Glomerular visceral epithelial cell (primary cell): Measurements from ENCODE around the gene ICE1.
"Not testable (repeated sequence)": the region's sequence is repeated elsewhere in the genome, so short reads cannot be mapped to it uniquely, and the experiment has no call there.

Source experiments
- DNase-seq: peaks from one replicate; pipeline ENCODE4 v3.0.0-alpha.2; 2016; ENCODE audit errors: extremely low spot score

ICE1 gene

GRCh38 chr5:5492087-5492933 is 69.8 kb downstream of the ICE1 start:
- peak; percentile 55 for DNase-seq

DNA sequence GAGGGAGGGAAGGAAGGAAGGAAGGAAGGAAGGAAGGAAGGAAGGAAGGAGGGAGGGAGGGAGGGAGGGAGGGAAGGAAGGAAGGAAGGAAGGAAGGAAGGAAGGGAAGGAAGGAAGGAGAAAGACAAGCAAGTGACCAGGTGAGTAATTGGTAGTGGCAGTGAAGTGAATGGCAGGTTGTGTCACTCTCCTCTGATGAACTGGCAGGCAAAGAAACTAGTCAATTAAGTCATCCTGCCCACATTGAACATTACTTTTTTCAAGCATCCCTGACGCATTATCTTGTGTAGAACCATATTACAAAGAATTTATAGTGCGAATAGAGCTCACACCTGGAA is 70.4 kb downstream of the ICE1 start:
- DNase-seq: not testable (repeated sequence)

DNA sequence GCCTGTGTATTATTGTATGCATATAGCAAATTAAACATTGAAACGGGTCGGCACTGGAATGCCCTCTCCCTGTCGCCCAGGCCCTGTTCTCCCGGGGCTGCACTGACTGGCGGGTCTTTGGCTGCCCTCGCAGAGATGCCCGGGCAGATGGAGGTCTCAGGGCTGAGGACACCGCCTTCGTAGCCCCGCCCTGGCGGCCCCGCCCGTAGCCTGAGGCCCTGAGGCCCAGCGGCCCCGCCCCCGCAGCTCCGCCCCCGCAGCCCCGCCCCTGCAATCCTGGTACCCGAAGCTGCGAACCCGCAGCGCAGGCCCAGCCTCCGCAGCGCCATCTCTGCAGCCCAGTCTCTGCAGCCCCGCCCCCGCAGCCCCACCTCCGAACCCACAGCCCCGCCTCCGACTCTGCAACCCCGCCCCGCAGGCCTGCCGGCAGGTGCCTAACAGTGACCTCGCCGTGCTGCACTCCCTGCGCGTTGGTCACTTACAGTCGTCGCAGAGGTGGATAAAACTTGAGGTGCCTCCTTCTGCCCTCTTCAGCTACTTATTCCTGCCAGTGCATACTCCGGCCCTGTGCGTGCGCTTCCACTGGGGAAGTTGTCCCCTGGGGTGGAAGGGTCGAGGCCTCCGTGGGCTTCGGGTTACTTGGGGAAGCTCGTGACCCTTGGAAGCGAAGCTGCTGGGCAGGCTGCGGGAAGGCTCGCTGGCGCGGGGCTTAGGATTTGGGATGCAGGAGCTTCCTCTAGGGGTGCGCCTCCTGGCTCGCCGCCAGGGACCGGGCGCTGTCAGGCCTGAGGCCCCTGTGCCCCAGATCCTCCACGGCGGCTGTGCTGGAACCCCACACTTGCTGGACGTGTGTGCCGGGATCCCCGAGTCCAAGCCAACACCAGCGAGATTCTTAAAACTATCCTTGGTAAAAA is 72.3 kb downstream of the ICE1 start:
- peak; percentile 50 for DNase-seq

DNA sequence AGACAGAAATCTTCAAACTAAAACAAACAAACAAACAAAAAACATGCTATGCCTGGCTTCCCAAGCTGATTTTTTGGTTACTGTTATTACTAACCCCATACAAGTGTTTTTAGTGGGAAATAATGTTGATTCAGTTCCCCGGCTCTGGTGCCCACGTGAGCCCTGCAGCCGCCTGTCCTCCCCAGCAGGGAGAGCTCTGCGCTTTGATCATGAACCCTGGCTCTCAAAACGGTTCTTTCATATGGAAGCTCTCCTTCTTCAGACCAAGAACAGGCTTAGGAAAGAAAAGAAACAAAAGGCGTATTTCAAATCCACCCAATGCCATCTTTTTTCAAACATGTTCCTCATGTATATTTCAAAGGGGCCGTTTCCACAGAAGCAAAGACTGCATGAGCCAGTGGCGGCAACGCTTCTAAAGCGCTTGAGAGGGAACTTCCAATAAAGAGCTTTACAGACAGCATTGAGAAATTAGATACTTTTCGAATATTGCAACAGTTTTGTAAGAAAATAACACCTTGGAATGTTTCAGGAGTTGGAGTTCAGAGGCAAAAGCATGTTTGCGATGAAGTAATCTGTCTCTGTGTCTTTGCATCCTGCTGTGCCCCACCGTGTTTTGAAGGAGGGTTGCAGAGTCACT is 74.8 kb downstream of the ICE1 start:
- DNase-seq: peak; percentile 49

DNA sequence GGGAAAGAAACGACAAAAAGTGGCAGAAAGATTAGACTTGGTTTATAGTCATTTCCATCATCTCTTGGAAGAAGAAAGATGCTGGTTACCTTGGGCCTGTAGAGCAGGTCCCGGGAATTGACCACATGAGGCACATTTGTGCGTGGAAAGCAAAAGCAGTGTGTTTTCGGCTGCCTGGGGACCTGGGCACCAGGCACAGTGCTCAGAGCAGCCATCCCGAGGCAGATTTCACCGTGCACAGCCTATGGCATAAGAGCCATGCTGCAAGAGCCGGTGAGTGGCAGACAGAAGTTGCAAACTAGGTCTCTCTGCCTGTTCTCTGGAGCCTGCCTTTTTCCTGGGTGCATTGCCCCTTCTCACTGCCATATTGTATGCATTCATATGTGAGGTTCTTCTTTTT is 77.0 kb downstream of the ICE1 start:
- no peak for DNase-seq

- DNase-seq: no peak
Measured at GRCh38 chr5:5504325-5504724, 81.8 kb downstream of the ICE1 start.

GRCh38 chr5:5505815-5506214 is 83.3 kb downstream of the ICE1 start:
- DNase-seq: no peak

GRCh38 chr5:5508391-5508790 is 85.9 kb downstream of the ICE1 start:
- no peak for DNase-seq

GRCh38 chr5:5511904-5512416 is 89.5 kb downstream of the ICE1 start:
- no peak for DNase-seq

DNA sequence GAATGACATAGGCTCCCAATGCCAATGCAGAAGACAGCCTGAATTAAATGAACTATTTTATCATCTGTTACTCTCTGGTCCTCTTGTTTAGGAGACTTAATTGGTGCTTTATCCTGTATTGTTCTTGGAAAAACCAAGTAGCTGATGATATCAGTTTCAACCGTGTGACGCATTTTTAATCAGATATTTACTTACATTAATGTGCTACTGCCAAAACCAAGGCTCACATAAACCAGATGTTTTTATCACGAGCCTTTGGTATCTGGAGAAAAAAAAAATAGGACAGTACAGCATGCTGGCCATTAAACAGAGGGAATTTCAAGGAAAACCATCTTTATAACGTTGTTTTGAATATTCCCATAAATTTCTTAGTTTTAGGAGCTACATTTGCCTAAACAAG is 90.1 kb downstream of the ICE1 start:
- no peak for DNase-seq

- DNase-seq: not testable (repeated sequence)
Measured at GRCh38 chr5:5520622-5521021, 98.1 kb downstream of the ICE1 start.

DNA sequence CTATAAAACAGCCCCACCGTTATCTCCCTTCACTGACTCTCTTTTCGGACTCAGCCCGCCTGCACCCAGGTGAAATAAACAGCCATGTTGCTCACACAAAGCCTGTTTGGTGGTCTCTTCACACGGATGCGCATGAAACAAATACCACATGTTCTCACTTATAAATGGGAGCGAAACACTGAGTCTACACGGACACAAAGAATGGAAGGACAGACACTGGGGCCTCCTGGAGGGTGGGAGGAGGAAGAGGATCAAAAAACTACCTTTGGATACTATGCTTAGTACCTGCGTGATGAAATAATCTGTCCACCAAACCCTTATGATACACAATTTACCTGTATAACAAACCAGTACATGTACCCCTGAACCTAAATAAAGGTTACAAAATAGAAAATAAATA is 98.6 kb downstream of the ICE1 start:
- no peak for DNase-seq

DNA sequence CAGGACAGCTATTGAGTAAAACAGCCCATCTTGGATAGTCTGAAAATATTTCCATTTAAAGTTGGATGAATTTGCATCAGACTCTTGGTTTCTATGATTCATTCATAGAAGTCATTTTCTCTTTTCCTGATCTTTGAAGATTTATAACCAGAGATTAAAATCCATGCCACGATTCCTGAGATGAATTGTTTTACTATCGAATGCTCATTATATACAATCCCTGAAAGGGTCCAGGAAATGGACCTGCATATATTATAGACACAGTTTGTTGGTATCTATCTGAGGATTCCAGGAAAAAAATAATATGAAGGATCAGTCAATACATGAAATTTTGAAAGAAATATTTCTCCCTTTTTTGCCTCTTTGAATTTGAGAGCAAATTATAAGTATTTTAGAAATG is 99.0 kb downstream of the ICE1 start:
- no peak for DNase-seq

DNA sequence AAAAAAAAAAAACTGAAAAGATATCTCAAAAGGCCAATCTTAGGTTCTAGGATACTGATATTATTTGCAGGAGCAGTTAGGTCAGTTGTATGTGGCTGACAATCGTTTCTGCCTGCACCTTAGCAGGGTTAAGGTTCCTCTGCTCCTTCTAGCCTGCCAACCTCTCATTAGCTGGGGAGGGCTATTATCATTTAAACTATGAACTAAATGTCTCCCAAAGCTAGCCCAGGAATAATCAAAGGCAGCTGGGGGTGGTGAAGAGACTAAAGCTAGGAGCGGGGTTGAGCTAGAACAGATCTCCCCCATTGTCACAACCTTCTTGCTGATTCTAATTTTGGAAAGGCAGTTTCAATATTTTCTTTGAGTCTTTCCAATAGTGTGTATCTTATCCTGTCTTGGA is 99.9 kb downstream of the ICE1 start:
- no peak for DNase-seq

- no peak for DNase-seq
Measured at GRCh38 chr5:5523066-5523505, 100.6 kb downstream of the ICE1 start.

- DNase-seq: no peak
Measured at GRCh38 chr5:5524327-5524726, 101.8 kb downstream of the ICE1 start.

GRCh38 chr5:5531371-5531770 is 108.9 kb downstream of the ICE1 start:
- DNase-seq: no peak

GRCh38 chr5:5532306-5533076 is 110.0 kb downstream of the ICE1 start:
- no peak for DNase-seq

- no peak for DNase-seq
Measured at GRCh38 chr5:5533927-5534326, 111.5 kb downstream of the ICE1 start.

GRCh38 chr5:5534333-5534732 is 111.9 kb downstream of the ICE1 start:
- DNase-seq: no peak

- DNase-seq: no peak
Measured at GRCh38 chr5:5536871-5537270, 114.4 kb downstream of the ICE1 start.
